Nephron (organoid): ENCODE measurements around the gene PPP1R13B.

Experiments used
- H3K27ac Mint-ChIP-seq, 3 experiments: 2 replicates each; pipeline ENCODE4 v1.8.0; 2020; ENCODE audit warnings: mixed read lengths in 3 of 3, mild to moderate bottlenecking in 2 of 3, moderate library complexity in 1 of 3
- H3K27me3 Mint-ChIP-seq: 2 replicates; pipeline ENCODE4 v1.8.0; 2021; ENCODE audit warnings: low read depth, mild to moderate bottlenecking, moderate library complexity, mixed read lengths
- H3K36me3 Mint-ChIP-seq: 2 replicates; pipeline ENCODE4 v1.8.0; 2020; ENCODE audit warnings: low read depth, mixed read lengths
- H3K4me1 Mint-ChIP-seq: 2 replicates; pipeline ENCODE4 v1.8.0; 2020; ENCODE audit warnings: mixed read lengths
- H3K4me3 Mint-ChIP-seq, 3 experiments: 2 replicates each; pipeline ENCODE4 v1.8.0; 2020; ENCODE audit warnings: mild to moderate bottlenecking in 3 of 3, mixed read lengths in 3 of 3, moderate library complexity in 2 of 3
- H3K9me3 Mint-ChIP-seq: 2 replicates; pipeline ENCODE4 v1.8.0; 2020; ENCODE audit warnings: mixed read lengths
- TF ChIP-seq, protein P1 (sequence below), 3 experiments: fragments of 200-600 bp; sonication (generic); IDR thresholded peaks; one replicate each; pipeline ENCODE4 v1.5.0; 2021; ENCODE audit warnings: antibody characterized with exemption in 3 of 3; ENCODE audit not compliant: unreplicated experiment in 3 of 3

Gene PPP1R13B

GRCh38 chr14:103854017-103854808, 6.8 kb upstream of the PPP1R13B start:
- Mint-ChIP-seq H3K9me3 (no peaks in the 10 kb centered on the region), H3K4me3 (peak overlapping the region in 2 of 3 experiments; percentile 23 to 32), H3K4me1 (peaks cover 43% of the 10 kb centered on the region), H3K36me3 (no peaks in the 10 kb centered on the region), H3K27ac (peak overlapping the region; percentile 60 to 98 (median 73)), H3K27me3 (peaks cover 13% of the 10 kb centered on the region)
- TF ChIP-seq, protein P1, sequence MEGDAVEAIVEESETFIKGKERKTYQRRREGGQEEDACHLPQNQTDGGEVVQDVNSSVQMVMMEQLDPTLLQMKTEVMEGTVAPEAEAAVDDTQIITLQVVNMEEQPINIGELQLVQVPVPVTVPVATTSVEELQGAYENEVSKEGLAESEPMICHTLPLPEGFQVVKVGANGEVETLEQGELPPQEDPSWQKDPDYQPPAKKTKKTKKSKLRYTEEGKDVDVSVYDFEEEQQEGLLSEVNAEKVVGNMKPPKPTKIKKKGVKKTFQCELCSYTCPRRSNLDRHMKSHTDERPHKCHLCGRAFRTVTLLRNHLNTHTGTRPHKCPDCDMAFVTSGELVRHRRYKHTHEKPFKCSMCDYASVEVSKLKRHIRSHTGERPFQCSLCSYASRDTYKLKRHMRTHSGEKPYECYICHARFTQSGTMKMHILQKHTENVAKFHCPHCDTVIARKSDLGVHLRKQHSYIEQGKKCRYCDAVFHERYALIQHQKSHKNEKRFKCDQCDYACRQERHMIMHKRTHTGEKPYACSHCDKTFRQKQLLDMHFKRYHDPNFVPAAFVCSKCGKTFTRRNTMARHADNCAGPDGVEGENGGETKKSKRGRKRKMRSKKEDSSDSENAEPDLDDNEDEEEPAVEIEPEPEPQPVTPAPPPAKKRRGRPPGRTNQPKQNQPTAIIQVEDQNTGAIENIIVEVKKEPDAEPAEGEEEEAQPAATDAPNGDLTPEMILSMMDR (IDR thresholded peaks at IDR 0.05; ENCODE audit: unreplicated experiment in 3 of 3), result no peak

GRCh38 chr14:103849151-103849886, 1.9 kb upstream of the PPP1R13B start:
- TF ChIP-seq, protein P1 (IDR thresholded peaks at IDR 0.05; ENCODE audit: unreplicated experiment in 3 of 3), result no peak
- peak overlapping the region; percentile 79 to 88 (median 87) for H3K4me3 Mint-ChIP-seq
- peak overlapping the region; percentile 53 to 89 (median 77) for H3K27ac Mint-ChIP-seq
- H3K36me3 Mint-ChIP-seq, result no peaks in the 10 kb centered on the region
- H3K4me1 Mint-ChIP-seq, result peaks cover 22% of the 10 kb centered on the region
- peaks cover 36% of the 10 kb centered on the region for H3K27me3 Mint-ChIP-seq
- H3K9me3 Mint-ChIP-seq, result no peaks in the 10 kb centered on the region

DNA sequence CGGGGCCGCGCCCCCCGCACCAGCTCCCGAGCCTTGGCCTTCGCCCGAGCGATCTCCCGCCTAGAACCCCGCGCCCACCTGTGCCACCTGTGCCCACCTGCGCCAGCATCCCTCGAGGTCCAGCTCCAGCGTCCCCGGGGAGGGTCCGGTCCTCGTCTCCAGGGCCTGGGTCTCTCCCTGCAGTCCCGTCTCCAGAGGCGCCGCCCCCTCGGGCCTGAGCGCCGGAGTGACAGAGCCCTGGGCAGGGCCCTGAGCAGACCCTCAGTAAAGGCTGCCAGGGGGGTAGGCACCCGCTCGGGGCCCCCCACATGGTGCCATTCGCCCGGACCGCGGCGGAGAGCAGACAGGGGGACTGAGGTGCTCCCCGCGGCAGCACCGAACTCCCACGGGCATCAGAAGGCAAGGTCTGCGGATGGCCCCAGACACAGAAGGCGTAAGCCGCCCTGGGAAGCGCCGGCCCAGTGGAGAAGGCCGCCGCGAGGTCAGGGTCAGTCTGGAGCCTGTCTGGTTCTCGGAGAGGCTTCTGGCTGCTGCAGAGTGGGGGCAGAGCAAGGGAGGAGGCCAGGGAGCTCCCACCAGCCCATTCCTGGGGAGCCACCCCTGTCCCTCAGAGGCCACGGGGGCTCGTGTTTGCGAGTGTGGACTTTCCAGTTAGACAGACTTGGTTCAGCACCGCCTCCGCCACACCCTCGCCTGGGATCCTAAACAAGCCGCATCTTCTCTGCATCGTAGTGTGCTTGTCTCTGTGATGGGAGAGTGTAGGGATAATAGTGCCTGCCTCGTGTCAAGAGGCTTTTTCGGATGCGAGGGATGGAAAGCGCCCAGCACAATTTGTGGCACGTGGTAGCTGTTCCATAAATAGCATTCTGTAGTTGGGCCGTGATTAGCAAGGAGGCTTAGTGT, 1.1 kb upstream of the PPP1R13B start:
- peaks cover under 1% of the 10 kb centered on the region for H3K36me3 Mint-ChIP-seq
- peaks cover 35% of the 10 kb centered on the region for H3K27me3 Mint-ChIP-seq
- no peaks in the 10 kb centered on the region for H3K9me3 Mint-ChIP-seq
- TF ChIP-seq, protein P1 (IDR thresholded peaks at IDR 0.05; ENCODE audit: unreplicated experiment in 3 of 3), result no peak
- H3K4me1 Mint-ChIP-seq, result peaks cover 15% of the 10 kb centered on the region
- peak overlapping the region; percentile 53 to 89 (median 77) for H3K27ac Mint-ChIP-seq
- H3K4me3 Mint-ChIP-seq, result peak overlapping the region; percentile 79 to 88 (median 87)

- H3K27me3 Mint-ChIP-seq, result peaks cover 35% of the 10 kb centered on the region
- no peaks in the 10 kb centered on the region for H3K9me3 Mint-ChIP-seq
- peaks cover 5% of the 10 kb centered on the region for H3K36me3 Mint-ChIP-seq
- H3K4me1 Mint-ChIP-seq, result peaks cover 15% of the 10 kb centered on the region
- peak overlapping the region; percentile 50 to 72 (median 64) for H3K27ac Mint-ChIP-seq
- TF ChIP-seq, protein P1 (IDR thresholded peaks at IDR 0.05; ENCODE audit: unreplicated experiment in 3 of 3), result no peak
- peak overlapping the region; percentile 71 to 97 (median 91) for H3K4me3 Mint-ChIP-seq
These were observed 578 bp downstream of the PPP1R13B start for GRCh38 chr14:103846543-103847450.

DNA sequence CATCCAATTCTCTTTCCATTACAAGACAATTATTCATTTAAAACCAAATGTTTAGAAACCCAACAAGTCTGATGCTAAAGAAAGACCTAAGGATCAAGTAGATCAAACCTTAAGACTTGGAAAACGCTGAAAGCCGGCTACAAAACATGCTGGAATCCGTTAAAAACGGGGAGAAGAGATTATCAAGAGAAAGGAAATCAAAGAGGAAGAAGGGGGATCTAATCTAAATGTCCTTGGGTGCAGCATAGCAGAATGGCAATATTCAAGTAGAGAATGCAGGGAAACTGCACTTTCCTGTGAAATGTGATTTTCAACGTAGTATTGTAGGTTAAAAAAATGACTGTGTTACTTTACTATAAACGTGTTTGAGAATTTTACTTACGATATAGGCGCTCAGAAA, 1.3 kb downstream of the PPP1R13B start:
- Mint-ChIP-seq H3K4me1 (peaks cover 15% of the 10 kb centered on the region), H3K27ac (peak overlapping the region; percentile 50 to 72 (median 64)), H3K9me3 (no peaks in the 10 kb centered on the region), H3K27me3 (peaks cover 35% of the 10 kb centered on the region), H3K36me3 (peaks cover 5% of the 10 kb centered on the region), H3K4me3 (peak overlapping the region; percentile 71 to 97 (median 91))
- TF ChIP-seq, protein P1 (IDR thresholded peaks at IDR 0.05; ENCODE audit: unreplicated experiment in 3 of 3), result no peak
